Endometrium (tissue), 2 donors: ENCODE measurements around the gene SLCO1A2.

Experiments
- FAIRE-seq: peaks from 2 replicates; lab custom pipeline; 2012; peaks lifted over from hg19 to GRCh38; lab: Jason Lieb, UNC
- donor health status: control.
- donor health status: control.

SLCO1A2 gene

GRCh38 chr12:21328578-21328977, 6.1 kb downstream of the SLCO1A2 start:
- no peak for FAIRE-seq

DNA sequence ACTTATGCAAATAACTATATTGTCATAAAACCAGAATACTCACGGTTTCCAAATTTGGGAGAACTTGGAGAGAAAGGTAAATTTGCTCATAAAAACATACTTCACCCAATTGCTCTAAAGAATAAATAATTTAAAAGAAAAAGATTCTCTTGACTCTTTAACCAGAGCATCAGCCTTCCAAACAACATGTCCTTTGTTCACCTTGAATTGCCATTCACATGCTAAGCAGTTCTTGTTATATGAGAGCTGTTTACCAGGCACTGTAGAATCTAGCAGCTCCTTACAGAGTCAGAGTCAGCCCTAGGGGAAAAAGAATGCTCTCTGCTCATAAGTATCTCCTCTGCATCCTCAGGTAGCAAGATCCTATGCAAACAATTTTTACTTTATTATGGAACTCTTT, 10.2 kb downstream of the SLCO1A2 start:
- no peak for FAIRE-seq

- no peak for FAIRE-seq
Observed at GRCh38 chr12:21323736-21324135, 11.0 kb downstream of the SLCO1A2 start.

DNA sequence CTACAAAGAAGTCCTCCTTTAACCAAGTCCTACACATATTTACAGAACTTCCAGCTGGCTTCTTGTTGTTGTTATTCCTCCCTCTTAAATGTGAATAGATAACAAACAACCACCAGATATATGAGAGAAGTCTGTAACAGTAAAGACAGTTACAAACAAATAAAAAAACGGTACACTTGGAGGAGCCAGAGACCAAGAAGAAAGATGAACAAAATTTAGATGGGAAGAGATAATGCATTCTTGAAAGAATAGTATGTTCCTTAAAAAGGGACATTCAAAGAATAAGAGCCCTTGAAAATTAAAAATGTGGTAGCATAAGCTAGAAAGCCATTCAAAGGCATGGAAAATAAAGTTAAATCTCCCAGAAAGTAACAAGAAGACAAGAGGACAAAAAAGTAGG, 25.9 kb downstream of the SLCO1A2 start:
- FAIRE-seq: peak; percentile 94

DNA sequence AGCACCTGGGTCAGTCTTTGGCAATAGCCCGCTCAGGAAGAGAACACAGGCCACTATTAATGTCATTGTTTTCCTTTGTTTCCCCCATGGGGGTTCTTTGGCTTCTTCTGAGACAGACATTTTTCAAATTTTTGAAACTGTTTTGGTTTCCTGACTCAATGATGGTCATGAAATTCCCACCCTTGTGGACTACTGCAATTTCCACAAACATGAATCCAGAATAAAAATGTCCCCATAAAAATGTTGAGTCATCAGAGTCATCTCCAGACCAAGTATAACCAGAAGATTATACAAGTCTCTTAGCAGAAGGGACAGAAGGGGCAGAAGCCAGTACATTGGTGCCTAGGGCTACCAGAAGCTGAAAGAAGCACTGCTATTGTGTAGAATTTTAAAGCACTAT, 29.1 kb downstream of the SLCO1A2 start:
- FAIRE-seq: no peak

GRCh38 chr12:21300632-21301031, 34.1 kb downstream of the SLCO1A2 start:
- FAIRE-seq: no peak

DNA sequence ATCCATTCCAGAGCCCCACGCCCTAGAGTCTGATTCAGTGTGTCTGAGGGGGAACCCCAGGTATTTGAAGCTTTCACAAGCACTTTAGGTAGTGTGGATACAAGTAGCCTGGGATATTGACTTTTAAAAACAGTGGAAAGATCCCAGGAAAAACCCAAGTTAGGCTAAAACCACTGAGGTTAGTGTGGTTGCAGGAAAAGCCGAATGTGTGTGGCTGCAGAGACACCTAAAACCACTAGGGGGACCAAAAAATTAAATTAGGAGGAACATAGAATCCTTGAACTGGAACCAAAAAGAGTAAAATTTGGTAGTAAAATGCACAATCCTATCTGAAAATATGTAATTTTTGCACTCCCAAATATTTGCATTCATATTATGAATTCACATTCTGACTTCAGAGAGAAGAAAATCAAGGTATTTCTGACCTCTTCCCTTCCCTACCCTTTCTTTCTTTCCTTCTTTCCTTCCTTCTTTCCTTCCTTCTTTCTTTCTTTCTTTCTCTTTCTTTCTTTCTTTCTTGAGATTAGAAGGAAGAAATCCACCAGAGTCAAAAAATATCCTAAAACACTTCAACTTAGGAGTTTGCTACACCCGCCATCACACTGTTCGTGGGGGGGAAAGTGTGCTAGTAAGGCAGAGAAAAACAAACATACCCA, 37.8 kb downstream of the SLCO1A2 start:
- no peak for FAIRE-seq

DNA sequence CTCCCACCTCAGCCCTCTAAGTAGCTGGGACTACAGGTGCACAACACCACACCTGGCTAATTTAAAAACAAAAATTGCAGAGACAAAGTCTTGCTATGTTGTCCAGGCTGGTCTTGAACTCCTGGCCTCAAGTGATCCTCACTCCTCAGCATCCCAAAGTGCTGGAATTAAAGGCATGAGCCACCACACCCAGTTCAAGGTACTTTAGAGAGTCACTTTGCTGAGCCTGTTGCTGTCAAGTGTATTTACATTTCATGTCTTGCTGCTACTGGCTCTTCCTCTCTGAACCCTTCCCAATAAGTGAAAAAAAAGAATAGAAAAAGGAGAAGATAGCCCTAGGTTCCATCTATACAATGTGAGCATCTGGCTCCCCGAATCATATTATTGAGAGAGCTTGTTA, 38.4 kb downstream of the SLCO1A2 start:
- FAIRE-seq: no peak

- no peak for FAIRE-seq
Observed at GRCh38 chr12:21294176-21294575, 40.5 kb downstream of the SLCO1A2 start.

DNA sequence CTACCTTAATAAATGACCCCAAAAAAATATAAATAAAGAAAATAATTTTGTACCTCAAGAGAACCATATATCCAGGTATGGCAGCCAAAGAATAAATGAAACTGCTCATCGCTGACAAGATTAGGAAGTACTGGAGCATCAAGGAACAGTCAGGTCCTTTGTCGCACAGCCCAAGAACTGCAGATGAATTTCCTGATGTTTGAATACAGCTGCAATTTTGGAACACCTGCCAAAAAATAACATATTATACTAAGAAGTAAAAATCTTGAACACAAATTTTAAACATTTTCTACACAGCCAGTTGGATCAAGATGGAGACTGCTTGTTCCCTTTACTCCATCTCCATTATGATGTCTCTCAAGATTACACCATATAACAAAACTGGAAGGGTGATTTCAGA, 42.6 kb downstream of the SLCO1A2 start:
- no peak for FAIRE-seq

- no peak for FAIRE-seq
Observed at GRCh38 chr12:21289698-21290097, 45.0 kb downstream of the SLCO1A2 start.

GRCh38 chr12:21276826-21277225, 57.9 kb downstream of the SLCO1A2 start:
- FAIRE-seq: no peak

DNA sequence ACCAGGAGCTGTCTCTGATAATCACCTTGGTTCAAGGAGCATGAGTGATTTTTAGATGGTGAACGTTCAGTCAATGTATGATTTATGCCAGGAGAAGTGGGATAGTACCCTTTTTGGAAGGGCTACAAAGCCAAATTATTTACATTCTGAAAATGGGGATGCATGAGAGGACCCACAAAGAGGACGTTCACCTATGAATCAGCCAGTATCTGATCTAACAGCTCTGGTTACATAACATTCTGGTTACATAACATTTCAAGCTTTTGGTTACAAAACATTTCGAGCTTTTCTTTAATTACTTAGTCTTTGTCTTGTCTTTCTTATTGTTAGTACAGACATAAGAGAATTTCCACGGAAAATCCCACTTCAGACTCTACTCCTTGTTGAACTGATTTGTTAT, 68.8 kb downstream of the SLCO1A2 start:
- FAIRE-seq: no peak

- no peak for FAIRE-seq
Observed at GRCh38 chr12:21264232-21264631, 70.5 kb downstream of the SLCO1A2 start.

DNA sequence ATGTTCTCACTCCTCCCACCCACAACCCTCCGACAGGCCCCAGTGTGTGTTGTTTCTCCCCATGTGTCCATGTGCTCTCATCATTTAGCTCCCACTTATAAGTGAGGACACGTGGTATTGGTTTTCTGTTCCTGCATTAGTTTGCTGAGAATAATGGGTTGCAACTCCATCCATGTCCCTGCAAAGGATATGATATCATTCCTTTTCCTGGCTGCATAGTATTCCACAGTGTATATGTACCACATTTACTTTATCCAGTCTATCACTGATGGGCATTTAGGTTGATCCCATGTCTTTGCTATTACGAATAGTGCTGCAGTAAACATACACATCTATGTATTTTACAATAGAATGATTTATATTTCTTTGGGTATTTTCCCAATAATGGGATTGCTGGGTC, 77.5 kb downstream of the SLCO1A2 start:
- no peak for FAIRE-seq

- no peak for FAIRE-seq
Observed at GRCh38 chr12:21252070-21252469, 82.6 kb downstream of the SLCO1A2 start.

- FAIRE-seq: peak; percentile 50
Observed at GRCh38 chr12:21248679-21249078, 86.0 kb downstream of the SLCO1A2 start.

DNA sequence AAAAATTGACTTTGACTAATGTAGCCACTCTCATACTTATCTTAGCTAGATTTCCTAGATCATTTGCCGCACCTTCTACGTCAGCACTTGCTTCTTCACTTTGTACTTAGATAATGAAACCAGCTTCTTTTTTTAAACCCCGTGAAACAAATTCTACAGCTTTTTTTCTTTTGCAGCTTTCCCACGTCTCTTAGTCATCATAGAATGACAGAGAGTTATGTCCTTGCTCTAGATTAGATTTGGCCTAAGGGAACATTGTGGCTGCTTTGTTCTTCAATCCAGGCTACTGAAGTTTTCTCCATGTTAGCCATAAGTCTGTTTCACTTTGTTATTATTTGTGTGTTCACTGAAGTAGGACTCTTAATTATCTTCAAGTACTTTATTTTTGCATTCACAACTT, 94.9 kb downstream of the SLCO1A2 start:
- FAIRE-seq: no peak

DNA sequence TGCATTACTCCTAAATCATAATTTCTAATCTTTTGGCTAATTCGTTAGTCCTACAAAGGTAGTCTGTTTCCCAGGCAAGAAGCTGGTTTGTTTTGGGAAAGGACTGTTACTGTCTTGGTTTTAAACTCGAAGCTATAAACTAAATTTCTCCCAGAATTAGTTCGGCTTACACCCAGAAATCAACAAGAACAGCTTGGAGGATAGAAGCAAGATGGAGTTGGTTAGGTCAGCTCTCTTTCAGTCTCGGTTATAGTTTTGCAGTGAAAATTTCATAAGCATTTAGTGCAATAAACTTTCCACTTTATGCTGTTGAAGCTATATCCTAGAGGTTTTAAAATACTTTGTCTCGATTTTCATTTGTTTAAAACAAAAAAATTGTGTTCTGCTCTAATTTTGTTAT, 100.3 kb downstream of the SLCO1A2 start:
- FAIRE-seq: no peak

DNA sequence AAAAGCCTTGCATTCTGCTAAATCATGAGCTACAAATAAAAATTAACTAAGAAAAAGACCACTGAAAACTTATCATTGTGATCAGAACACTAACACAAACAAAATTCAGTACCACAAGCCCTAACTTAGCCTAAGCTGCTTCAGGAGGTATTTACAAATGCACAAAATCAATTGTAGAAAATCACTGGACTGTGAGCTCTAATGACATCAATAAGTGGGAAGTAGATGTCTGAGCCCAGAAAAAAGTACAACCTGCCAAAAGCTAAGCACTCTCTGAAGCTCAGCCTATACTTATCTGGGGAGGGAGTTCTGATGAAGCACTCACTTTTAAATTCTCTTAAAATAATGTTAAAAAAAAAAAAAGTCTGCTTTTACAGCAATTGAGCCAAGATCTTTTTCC, 110.8 kb downstream of the SLCO1A2 start:
- no peak for FAIRE-seq

DNA sequence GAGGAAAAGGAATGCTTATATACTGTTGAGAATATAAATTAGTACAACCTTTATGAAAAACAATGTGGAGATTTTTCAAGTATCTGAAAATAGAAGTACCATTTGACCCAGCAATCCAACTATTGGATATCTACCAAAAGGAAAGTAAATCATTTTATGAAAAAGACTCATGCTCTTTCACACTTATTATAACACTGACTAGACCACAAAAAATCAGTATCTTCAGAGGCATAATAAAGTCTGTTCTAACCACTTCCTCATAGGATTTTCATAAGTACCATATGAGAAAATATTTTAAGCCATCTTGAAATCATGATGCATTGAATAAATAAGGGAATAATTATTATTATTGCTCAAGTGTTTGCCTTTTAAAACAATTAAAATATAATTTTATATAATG, 112.9 kb downstream of the SLCO1A2 start:
- no peak for FAIRE-seq

- no peak for FAIRE-seq
Observed at GRCh38 chr12:21221072-21221471, 113.6 kb downstream of the SLCO1A2 start.

- FAIRE-seq: no peak
Observed at GRCh38 chr12:21220266-21220665, 114.5 kb downstream of the SLCO1A2 start.

- no peak for FAIRE-seq
Observed at GRCh38 chr12:21219206-21219605, 115.5 kb downstream of the SLCO1A2 start.
